GM12878 (cell line): ENCODE results near the gene TXNRD1. TPM values are rescaled to one million over a fixed set of nuclear protein-coding genes. Genes with fewer than 3 reads are reported as not detected.

Experiments used
- BACH1 ChIP-seq: fragments of 450-650 bp; IDR thresholded peaks from 2 replicates; pipeline ENCODE4 v1.6.1; 2017; ENCODE audit warnings: mild to moderate bottlenecking, borderline replicate concordance
- CEBPZ ChIP-seq: fragments of 150-350 bp; IDR thresholded peaks from 2 replicates; pipeline ENCODE4 v1.6.1; 2016; ENCODE audit warnings: low read depth, low read length
- E2F8 ChIP-seq: fragments of 450-650 bp; IDR thresholded peaks from 2 replicates; pipeline ENCODE4 v1.6.1; 2018; ENCODE audit warnings: mild to moderate bottlenecking, low read depth, moderate library complexity; ENCODE audit not compliant: partially characterized antibody
- EED ChIP-seq: sonication (generic); IDR thresholded peaks from 2 replicates; pipeline ENCODE4 v1.6.1; 2016; ENCODE audit warnings: antibody characterized with exemption, low read depth
- EGR1 ChIP-seq, 2 experiments: IDR thresholded peaks; 1 replicate in 1 of 2; 2 replicates in 1 of 2; pipeline ENCODE4 v1.6.1; 2011 to 2012; ENCODE audit warnings: low read depth in 2 of 2, low read length in 2 of 2, borderline replicate concordance in 1 of 2, mild to moderate bottlenecking in 1 of 2, moderate library complexity in 1 of 2
- GABPA ChIP-seq: IDR thresholded peaks from 2 replicates; pipeline ENCODE4 v1.6.1; 2014; ENCODE audit warnings: antibody characterized with exemption, low read depth, mild to moderate bottlenecking, inconsistent platforms
- HDAC2 ChIP-seq: fragments of 200-600 bp; sonication (generic); IDR thresholded peaks from 2 replicates; pipeline ENCODE4 v1.6.1; 2017
- KAT2A ChIP-seq: conservative IDR thresholded peaks from 2 replicates; pipeline ENCODE4 v1.6.1; 2011; ENCODE audit warnings: low read depth, low read length; ENCODE audit not compliant: control insufficient read depth
- MEF2A ChIP-seq: IDR thresholded peaks from 2 replicates; pipeline ENCODE4 v1.6.1; 2011; ENCODE audit warnings: low read depth, mild to moderate bottlenecking, low read length, moderate library complexity; ENCODE audit not compliant: insufficient read depth
- NFIC ChIP-seq: IDR thresholded peaks from 2 replicates; pipeline ENCODE4 v1.6.1; 2012; ENCODE audit warnings: low read depth, mild to moderate bottlenecking, inconsistent platforms, low read length, moderate library complexity
- PML ChIP-seq: IDR thresholded peaks from 2 replicates; pipeline ENCODE4 v1.6.1; 2012; ENCODE audit warnings: low read length, inconsistent platforms
- RAD51 ChIP-seq: fragments of 450-650 bp; IDR thresholded peaks from 2 replicates; pipeline ENCODE4 v1.6.1; 2016; ENCODE audit warnings: moderate library complexity, mild to moderate bottlenecking, inconsistent platforms
- RBBP5 ChIP-seq: fragments of 200-600 bp; sonication (generic); conservative IDR thresholded peaks from 2 replicates; pipeline ENCODE4 v1.6.1; 2016
- RFX5 ChIP-seq: IDR thresholded peaks from 2 replicates; pipeline ENCODE4 v1.6.1; 2011; ENCODE audit warnings: low read depth, low read length, improper control_type of control experiment
- SIN3A ChIP-seq: IDR thresholded peaks from 2 replicates; pipeline ENCODE4 v1.6.1; 2012; ENCODE audit warnings: low read depth, low read length, improper control_type of control experiment
- SMAD1 ChIP-seq: fragments of 450-650 bp; IDR thresholded peaks from 2 replicates; pipeline ENCODE4 v1.6.1; 2018; ENCODE audit warnings: mild to moderate bottlenecking, low read depth; ENCODE audit not compliant: partially characterized antibody
- SMC3 ChIP-seq: IDR thresholded peaks from 2 replicates; pipeline ENCODE4 v1.6.1; 2011; ENCODE audit warnings: low read length, improper control_type of control experiment, borderline replicate concordance
- SPI1 ChIP-seq: IDR thresholded peaks from 2 replicates; pipeline ENCODE4 v1.6.1; 2011; ENCODE audit warnings: low read depth, mild to moderate bottlenecking, low read length, moderate library complexity, borderline replicate concordance; ENCODE audit not compliant: insufficient read depth
- STAT1 ChIP-seq: fragments of 450-650 bp; conservative IDR thresholded peaks from 2 replicates; pipeline ENCODE4 v1.6.1; 2014; ENCODE audit warnings: antibody characterized with exemption, mild to moderate bottlenecking
- TAF1 ChIP-seq: IDR thresholded peaks from 2 replicates; pipeline ENCODE4 v1.6.1; 2011; ENCODE audit warnings: mild to moderate bottlenecking, low read depth, low read length, borderline replicate concordance
- ZBTB40 ChIP-seq: fragments of 450-650 bp; IDR thresholded peaks from 2 replicates; pipeline ENCODE4 v1.6.1; 2016; ENCODE audit warnings: mild to moderate bottlenecking, moderate library complexity, borderline replicate concordance
- polyA plus RNA-seq, 11 experiments: library from polyadenylated mRNA; depleted of rRNA in 4 of 11; unstranded in 6 of 11; stranded (reverse) in 5 of 11; fragments of >200 nt; fragmentation: Nextera tagmentation in 4 of 11; fragmentation: Illumina TruSeq in 1 of 11; extraction: Ambion mirVana in 4 of 11; extraction: Trizol in 1 of 11; gene quantifications; 1 replicate in 1 of 11; 2 replicates in 10 of 11; pipeline versions ENCODE4 v1.2.1 to v1.2.3, GENCODE V29; 2011 to 2016; ENCODE audit warnings: inconsistent platforms in 2 of 11, missing spikeins in 2 of 11, low read depth in 1 of 11
- total RNA-seq, 4 experiments: library from RNA; depleted of rRNA in 3 of 4; stranded (reverse); fragments of >200 nt in 3 of 4; fragmentation: Illumina TruSeq in 1 of 4; extraction: Trizol in 1 of 4; gene quantifications; 2 replicates each; pipeline versions ENCODE4 v1.2.1 to v1.2.3, GENCODE V29; 2013 to 2021

TXNRD1 gene
- total and polyA plus RNA-seq, 10 of the 15 experiments (the other 5 are each of a cell fraction or from before 2014, with no cell fraction given) = 52.6 to 84.6 (median 67.8) TPM

GRCh38 chr12:104288635-104289274, 73.2 kb downstream of the TXNRD1 start (continued):
- TF ChIP-seq GABPA (0 out of 2 replicates have a peak, but pooled peaks have one; percentile 13), SPI1 (peak; percentile 44; the same call in 1 of the 2 replicates), RFX5 (no peak), RAD51 (no peak), CEBPZ (no peak), STAT1 (no peak), TAF1 (peak; percentile 81; the same call in 1 of the 2 replicates), MEF2A (no peak), KAT2A (no peak), PML (0 out of 2 replicates have a peak, but pooled peaks have one; percentile 80), SMAD1 (no peak), NFIC (no peak), E2F8 (peak; percentile 60), ZBTB40 (no peak; the same call in 1 of the 2 replicates), EGR1 (IDR thresholded peaks at IDR 0.05; ENCODE audit: borderline replicate concordance in 1 of 2, low read depth in 2 of 2, low read length in 2 of 2) (peak in 1 of 2 experiments; percentile 58; a peak in 1 of 3 replicates), BACH1 (peak; percentile 80; the same call in 1 of the 2 replicates), HDAC2 (no peak), SIN3A (peak; percentile 92), EED (peak; percentile 41; the same call in 1 of the 2 replicates), RBBP5 (no peak; the same call in 1 of the 2 replicates), SMC3 (0 out of 2 replicates have a peak, but pooled peaks have one; percentile 3)
